Aorta (tissue), 5 donors: ENCODE measurements around the gene SS18. TPM values are rescaled to one million over a fixed set of nuclear protein-coding genes. Genes with fewer than 3 reads are reported as not detected.

Experiments used
- ATAC-seq: fragments of 200-7000 bp; cut with Tn5 transposase; one replicate; pipeline ENCODE4 v1.9.1; 2022; ENCODE audit warnings: moderate library complexity; ENCODE audit not compliant: low FRiP score
- DNase-seq, 2 donors: peaks; one replicate each; pipeline ENCODE4 v3.0.0-alpha.2; 2020
- H3K27ac ChIP-seq, 2 donors: one replicate each; pipeline ENCODE4 v1.5.1; 2013; ENCODE audit warnings: low read length in 2 of 2, mild to moderate bottlenecking in 2 of 2, moderate library complexity in 2 of 2, control low read depth in 1 of 2, inconsistent platforms in 1 of 2, low read depth in 1 of 2
- H3K27me3 ChIP-seq, 2 donors: one replicate each; pipeline ENCODE4 v1.6.1; 2013; ENCODE audit warnings: control low read depth in 1 of 2, low read length in 1 of 2, mild to moderate bottlenecking in 1 of 2, moderate library complexity in 1 of 2; ENCODE audit not compliant: insufficient read depth in 2 of 2, control insufficient read depth in 1 of 2
- H3K36me3 ChIP-seq, 2 donors: one replicate each; pipeline ENCODE4 v1.6.1; 2013; ENCODE audit warnings: control low read depth in 1 of 2, low read length in 1 of 2, mild to moderate bottlenecking in 1 of 2; ENCODE audit not compliant: insufficient read depth in 2 of 2, control insufficient read depth in 1 of 2
- H3K4me1 ChIP-seq, 2 donors: one replicate each; pipeline ENCODE4 v1.6.1; 2013; ENCODE audit warnings: low read length in 2 of 2, control low read depth in 1 of 2, mild to moderate bottlenecking in 1 of 2, moderate library complexity in 1 of 2; ENCODE audit not compliant: insufficient read depth in 2 of 2, control insufficient read depth in 1 of 2
- H3K4me3 ChIP-seq, 2 donors: one replicate each; pipeline ENCODE4 v1.5.1; 2013; ENCODE audit warnings: low read length in 2 of 2, control low read depth in 1 of 2, mild to moderate bottlenecking in 1 of 2
- H3K9me3 ChIP-seq: one replicate; pipeline ENCODE4 v1.6.1; 2013; ENCODE audit warnings: mild to moderate bottlenecking, low read length; ENCODE audit not compliant: control insufficient read depth
- WGBS, 2 donors: extraction: QIAGEN DNeasy Blood & Tissue Kit; methylation state at CpG; one replicate each; pipeline ENCODE4 v1.1.7; 2013; 5-methylcytosine and 5-hydroxymethylcytosine counted together
- intact Hi-C, 2 donors: fragments of 100-400 bp; cut with DNase I; formaldehyde crosslinking; loops; one replicate each; pipeline versions ENCODE4 v1.14.2 to v1.15.0; 2022
- polyA plus RNA-seq, 2 donors: library from polyadenylated mRNA; stranded (reverse); fragments of 200-250 nt; gene quantifications; one replicate each; pipeline ENCODE4 v1.2.3, GENCODE V29; 2013
- total RNA-seq, 2 donors: library from RNA; stranded (reverse); fragmentation: NEBNext Ultra II Directional; extraction: Animal tissue kit (Norgen Biotek cat#: 25700); gene quantifications; one replicate each; pipeline ENCODE4 v1.2.1, GENCODE V29; 2021
- donor health status: healthy with polysubstance abuse.
- donor health status: Bipolar disorder and iron deficiency.
- donor health status: DM: no; HTN: no; CAD: no.
- donor health status: DM: no; HTN: no; CAD: no.
- donor health status: DM: yes; HTN: yes; CAD: no.

The SS18 gene
- total and polyA plus RNA-seq, 4 donors = 26.4 to 81.3 (median 60.8) TPM

- H3K27ac ChIP-seq = no peak overlapping the region
- no peaks in the 10 kb centered on the region for H3K9me3 ChIP-seq
- WGBS, 2 donors = 78 to 88% methylated on average over 1 of the region's 1 CpG
- H3K4me3 ChIP-seq = no peak overlapping the region
- ATAC-seq = no peak
- no peak for DNase-seq
- H3K36me3 ChIP-seq = peaks cover 3 to 5% of the 10 kb centered on the region in 2 donors
- H3K27me3 ChIP-seq = no peaks in the 10 kb centered on the region
- H3K4me1 ChIP-seq = no peaks in the 10 kb centered on the region
- intact Hi-C loops = no loop called here
Observed at GRCh38 chr18:26056291-26056690, 34.1 kb downstream of the SS18 start.

- ATAC-seq (no peak), DNase-seq (no peak)
- intact Hi-C loops = no loop called here
- peaks cover 3 to 5% of the 10 kb centered on the region in 2 donors for H3K36me3 ChIP-seq
- H3K4me1 ChIP-seq = no peaks in the 10 kb centered on the region
- H3K9me3 ChIP-seq = no peaks in the 10 kb centered on the region
- H3K27ac ChIP-seq = no peak overlapping the region
- H3K4me3 ChIP-seq = no peak overlapping the region
- H3K27me3 ChIP-seq = no peaks in the 10 kb centered on the region
Observed at GRCh38 chr18:26052505-26052904, 37.9 kb downstream of the SS18 start.

DNA sequence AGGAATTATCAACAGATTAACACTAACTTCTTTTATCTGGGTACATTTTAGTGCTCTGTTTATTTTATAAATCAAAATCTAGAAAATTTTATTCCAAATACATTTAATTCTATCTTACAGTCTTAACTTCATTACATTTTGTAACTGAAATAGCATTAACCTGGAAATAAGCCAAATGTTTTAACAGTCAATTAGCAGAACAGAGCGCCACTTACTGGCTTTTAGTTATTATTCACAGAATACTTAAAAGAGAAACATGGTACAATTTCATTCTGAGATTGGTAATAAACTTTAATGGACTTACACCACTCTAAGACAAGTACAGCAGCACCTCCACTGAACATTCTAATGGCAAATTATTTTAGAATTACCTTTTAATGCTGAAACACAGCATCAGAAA, 38.6 kb downstream of the SS18 start:
- H3K9me3 ChIP-seq = no peaks in the 10 kb centered on the region
- ATAC-seq (no peak), DNase-seq (no peak)
- H3K27me3 ChIP-seq = no peaks in the 10 kb centered on the region
- no peaks in the 10 kb centered on the region for H3K4me1 ChIP-seq
- peaks cover 3 to 5% of the 10 kb centered on the region in 2 donors for H3K36me3 ChIP-seq
- WGBS, 2 donors = 78 to 89% methylated on average over 1 of the region's 1 CpG
- intact Hi-C loops = no loop called here
- no peak overlapping the region for H3K4me3 ChIP-seq
- no peak overlapping the region for H3K27ac ChIP-seq

DNA sequence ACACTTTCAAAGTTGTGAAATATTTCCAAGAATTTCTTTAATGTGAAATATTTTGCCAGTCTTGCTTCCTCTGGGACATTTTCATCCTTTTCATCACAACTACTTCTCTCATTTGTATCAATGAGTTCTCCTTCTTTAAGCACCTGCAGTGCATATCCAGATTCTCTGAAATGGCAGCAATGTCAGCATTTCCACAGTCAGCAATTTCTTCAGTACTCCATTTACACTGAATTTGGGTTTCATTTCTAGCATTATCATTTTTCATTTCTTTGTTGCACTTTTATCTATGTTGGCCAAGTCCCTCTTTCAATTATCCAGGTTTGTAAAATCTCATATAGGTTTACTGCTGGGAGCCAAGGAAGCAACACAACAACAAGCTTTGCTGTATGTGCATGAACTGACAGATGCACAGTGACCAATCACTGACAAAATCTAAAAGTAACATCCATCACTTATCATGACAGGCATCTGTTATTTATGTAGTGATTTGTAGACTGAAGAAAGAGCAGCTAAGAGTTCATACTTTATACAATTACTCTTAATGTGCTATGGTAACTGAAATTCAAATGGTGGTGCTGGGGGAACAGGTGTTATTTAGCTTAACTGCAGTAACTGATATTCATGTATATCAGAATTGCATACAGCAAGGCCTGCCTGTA, 43.9 kb downstream of the SS18 start:
- no peaks in the 10 kb centered on the region for H3K36me3 ChIP-seq
- no peak for DNase-seq
- intact Hi-C loops = no loop called here
- H3K27me3 ChIP-seq = no peaks in the 10 kb centered on the region
- H3K4me3 ChIP-seq = no peak overlapping the region
- peaks cover 0 to 1% of the 10 kb centered on the region in 2 donors for H3K4me1 ChIP-seq
- no peak overlapping the region for H3K27ac ChIP-seq
- no peak for ATAC-seq
- H3K9me3 ChIP-seq = no peaks in the 10 kb centered on the region

GRCh38 chr18:26044807-26045206, 45.6 kb downstream of the SS18 start:
- no peaks in the 10 kb centered on the region for H3K36me3 ChIP-seq
- no peak for ATAC-seq
- 97 to 99% methylated on average over 3 of the region's 3 CpGs for WGBS, 2 donors
- peaks cover 0 to 1% of the 10 kb centered on the region in 2 donors for H3K4me1 ChIP-seq
- intact Hi-C loops = no loop called here
- H3K9me3 ChIP-seq = no peaks in the 10 kb centered on the region
- DNase-seq = no peak
- H3K27me3 ChIP-seq = no peaks in the 10 kb centered on the region
- H3K27ac ChIP-seq = no peak overlapping the region
- H3K4me3 ChIP-seq = no peak overlapping the region

GRCh38 chr18:26040051-26040656, 50.3 kb downstream of the SS18 start:
- Histone ChIP-seq H3K27ac (no peak overlapping the region), H3K4me1 (peaks cover 0 to 1% of the 10 kb centered on the region in 2 donors), H3K4me3 (no peak overlapping the region), H3K27me3 (no peaks in the 10 kb centered on the region), H3K36me3 (peaks cover 0 to 2% of the 10 kb centered on the region in 2 donors), H3K9me3 (no peaks in the 10 kb centered on the region)
- 94 to 100% methylated on average over 1 of the region's 1 CpG for WGBS, 2 donors
- no peak for DNase-seq
- ATAC-seq = no peak
- intact Hi-C loops = no loop called here

- no peaks in the 10 kb centered on the region for H3K9me3 ChIP-seq
- H3K36me3 ChIP-seq = peaks cover 0 to 2% of the 10 kb centered on the region in 2 donors
- H3K27ac ChIP-seq = no peak overlapping the region
- 99 to 100% methylated on average over 1 of the region's 1 CpG for WGBS, 2 donors
- H3K4me3 ChIP-seq = no peak overlapping the region
- no peak for DNase-seq
- ATAC-seq = no peak
- peaks cover 0 to 1% of the 10 kb centered on the region in 2 donors for H3K4me1 ChIP-seq
- H3K27me3 ChIP-seq = no peaks in the 10 kb centered on the region
- intact Hi-C loops = no loop called here
Observed at GRCh38 chr18:26039203-26039602, 51.2 kb downstream of the SS18 start.

DNA sequence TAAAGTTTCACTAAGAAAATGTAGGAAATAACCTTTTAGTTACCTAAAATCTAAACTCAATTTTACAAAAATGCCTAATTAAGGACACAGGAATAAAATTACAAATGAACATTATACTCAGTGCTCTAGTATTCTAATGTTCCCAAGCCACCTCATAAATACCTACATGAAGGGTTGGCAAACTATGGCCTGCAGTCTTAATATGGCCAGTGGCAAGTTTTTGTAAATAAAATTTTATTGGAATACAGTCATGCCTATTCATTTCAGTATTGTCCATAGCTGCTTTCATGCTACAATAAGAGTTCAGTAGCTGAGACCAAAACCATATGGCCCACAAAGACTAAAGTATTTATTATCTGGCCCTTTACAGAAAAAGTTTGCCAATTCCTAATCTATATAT, 53.8 kb downstream of the SS18 start:
- Histone ChIP-seq H3K36me3 (peaks cover 0 to 6% of the 10 kb centered on the region in 2 donors), H3K4me3 (no peak overlapping the region), H3K9me3 (no peaks in the 10 kb centered on the region), H3K4me1 (no peaks in the 10 kb centered on the region), H3K27ac (no peak overlapping the region), H3K27me3 (no peaks in the 10 kb centered on the region)
- no peak for ATAC-seq
- intact Hi-C loops = no loop called here
- DNase-seq = no peak

- ATAC-seq (no peak), DNase-seq (no peak)
- 66 to 72% methylated on average over 5 of the region's 5 CpGs for WGBS, 2 donors
- H3K4me1 ChIP-seq = no peaks in the 10 kb centered on the region
- H3K4me3 ChIP-seq = no peak overlapping the region
- no peaks in the 10 kb centered on the region for H3K9me3 ChIP-seq
- H3K27ac ChIP-seq = no peak overlapping the region
- H3K36me3 ChIP-seq = peaks cover 0 to 8% of the 10 kb centered on the region in 2 donors
- intact Hi-C loops = no loop called here
- H3K27me3 ChIP-seq = no peaks in the 10 kb centered on the region
Observed at GRCh38 chr18:26034850-26035497, 55.4 kb downstream of the SS18 start.
